Fibroblast of skin of back (primary cell): Measurements from ENCODE around the gene MDN1.

Experiments used
- DNase-seq: peaks from one replicate; pipeline ENCODE4 v3.0.0-alpha.2; 2013

The MDN1 gene

GRCh38 chr6:89689732-89690131, 129.9 kb downstream of the MDN1 start:
- no peak for DNase-seq

- no peak for DNase-seq
Observed at GRCh38 chr6:89688328-89688727, 131.3 kb downstream of the MDN1 start.

GRCh38 chr6:89685311-89685710, 134.3 kb downstream of the MDN1 start:
- DNase-seq = no peak

- DNase-seq = no peak
Observed at GRCh38 chr6:89682991-89683390, 136.6 kb downstream of the MDN1 start.

- no peak for DNase-seq
Observed at GRCh38 chr6:89681983-89682564, 137.5 kb downstream of the MDN1 start.

- no peak for DNase-seq
Observed at GRCh38 chr6:89680551-89680950, 139.0 kb downstream of the MDN1 start.

GRCh38 chr6:89680150-89680549, 139.4 kb downstream of the MDN1 start:
- no peak for DNase-seq

- no peak for DNase-seq
Observed at GRCh38 chr6:89679215-89680120, 140.1 kb downstream of the MDN1 start.

GRCh38 chr6:89678531-89678930, 141.1 kb downstream of the MDN1 start:
- no peak for DNase-seq

GRCh38 chr6:89675949-89676748, 143.4 kb downstream of the MDN1 start:
- peak; percentile 8 for DNase-seq

- DNase-seq = no peak
Observed at GRCh38 chr6:89670935-89671565, 148.5 kb downstream of the MDN1 start.

- DNase-seq = peak; percentile 40
Observed at GRCh38 chr6:89669002-89669401, 150.6 kb downstream of the MDN1 start.

- peak; percentile 67 for DNase-seq
Observed at GRCh38 chr6:89667872-89668556, 151.6 kb downstream of the MDN1 start.

GRCh38 chr6:89662659-89663223, 156.9 kb downstream of the MDN1 start:
- DNase-seq = no peak

- no peak for DNase-seq
Observed at GRCh38 chr6:89661559-89661958, 158.0 kb downstream of the MDN1 start.

- no peak for DNase-seq
Observed at GRCh38 chr6:89660981-89661380, 158.6 kb downstream of the MDN1 start.

GRCh38 chr6:89657445-89658158, 162.0 kb downstream of the MDN1 start:
- no peak for DNase-seq

GRCh38 chr6:89655122-89655521, 164.5 kb downstream of the MDN1 start:
- no peak for DNase-seq

GRCh38 chr6:89650579-89650978, 169.0 kb downstream of the MDN1 start:
- DNase-seq = no peak

GRCh38 chr6:89649682-89650081, 169.9 kb downstream of the MDN1 start:
- DNase-seq = no peak

- DNase-seq = no peak
Observed at GRCh38 chr6:89644864-89645263, 174.7 kb downstream of the MDN1 start.
